Astrocyte (in vitro differentiated cells and primary cell): ENCODE results near the gene TUT7. TPM values are rescaled to one million over a fixed set of nuclear protein-coding genes. Genes with fewer than 3 reads are reported as not detected.

ENCODE experiments used
- DNase-seq: peaks from one replicate; pipeline ENCODE4 v3.0.0-alpha.2; 2010; ENCODE audit warnings: low read depth
- FAIRE-seq: peaks from 2 replicates; lab custom pipeline; 2011; peaks lifted over from hg19 to GRCh38; lab: Jason Lieb, UNC
- H2AFZ ChIP-seq: 2 replicates; pipeline ENCODE4 v1.6.0; 2012; ENCODE audit warnings: low read depth, low read length, inconsistent platforms
- H3K27ac ChIP-seq: 2 replicates; pipeline ENCODE4 v1.5.1; 2011; ENCODE audit warnings: low read depth, low read length, inconsistent platforms
- H3K27me3 ChIP-seq: 2 replicates; pipeline ENCODE4 v1.6.0; 2011; ENCODE audit warnings: low read length, inconsistent platforms; ENCODE audit not compliant: insufficient read depth
- H3K36me3 ChIP-seq: 2 replicates; pipeline ENCODE4 v1.5.1; 2011; ENCODE audit warnings: low read length, inconsistent platforms; ENCODE audit not compliant: insufficient read depth
- H3K4me1 ChIP-seq: 2 replicates; pipeline ENCODE4 v1.5.1; 2011; ENCODE audit warnings: low read length, inconsistent platforms; ENCODE audit not compliant: insufficient read depth
- H3K4me2 ChIP-seq: 2 replicates; pipeline ENCODE4 v1.6.0; 2012; ENCODE audit warnings: low read length, inconsistent platforms
- H3K4me3 ChIP-seq: 2 replicates; pipeline ENCODE4 v1.5.1; 2011; ENCODE audit warnings: low read depth, mild to moderate bottlenecking, low read length, inconsistent platforms; ENCODE audit not compliant: insufficient read depth
- H3K79me2 ChIP-seq: 2 replicates; pipeline ENCODE4 v1.6.0; 2012; ENCODE audit warnings: mild to moderate bottlenecking, low read length, inconsistent platforms; ENCODE audit not compliant: insufficient read depth
- H3K9ac ChIP-seq: 2 replicates; pipeline ENCODE4 v1.6.0; 2012; ENCODE audit warnings: mild to moderate bottlenecking, low read length, inconsistent platforms
- H3K9me3 ChIP-seq: 2 replicates; pipeline ENCODE4 v1.5.1; 2012; ENCODE audit warnings: low read depth, mild to moderate bottlenecking, low read length, inconsistent platforms; ENCODE audit not compliant: insufficient read depth
- H4K20me1 ChIP-seq: 2 replicates; pipeline ENCODE4 v1.6.0; 2012; ENCODE audit warnings: low read length, inconsistent platforms; ENCODE audit not compliant: insufficient read depth
- H3K27ac Mint-ChIP-seq: one replicate; pipeline ENCODE4 v1.8.0; 2021; ENCODE audit warnings: mild to moderate bottlenecking, mixed read lengths; ENCODE audit not compliant: unreplicated experiment
- H3K27me3 Mint-ChIP-seq: one replicate; pipeline ENCODE4 v1.8.0; 2021; ENCODE audit warnings: low read depth, mixed read lengths; ENCODE audit not compliant: unreplicated experiment
- H3K36me3 Mint-ChIP-seq: one replicate; pipeline ENCODE4 v1.8.0; 2021; ENCODE audit warnings: low read depth, mixed read lengths; ENCODE audit not compliant: unreplicated experiment
- H3K4me1 Mint-ChIP-seq: one replicate; pipeline ENCODE4 v1.8.0; 2021; ENCODE audit warnings: low read depth, mixed read lengths; ENCODE audit not compliant: unreplicated experiment
- H3K4me3 Mint-ChIP-seq: one replicate; pipeline ENCODE4 v1.8.0; 2021; ENCODE audit warnings: mild to moderate bottlenecking, moderate library complexity, mixed read lengths; ENCODE audit not compliant: unreplicated experiment
- H3K9me3 Mint-ChIP-seq: one replicate; pipeline ENCODE4 v1.8.0; 2021; ENCODE audit warnings: mild to moderate bottlenecking, mixed read lengths; ENCODE audit not compliant: unreplicated experiment
- EZH2 ChIP-seq: IDR thresholded peaks from 2 replicates; pipeline ENCODE4 v1.6.1; 2012; ENCODE audit warnings: mild to moderate bottlenecking, low read length, inconsistent platforms; ENCODE audit not compliant: insufficient read depth
- total RNA-seq: library from RNA; stranded (reverse); gene quantifications from 2 replicates; pipeline ENCODE4 v1.2.1, GENCODE V29; 2021
- TF ChIP-seq, protein P1 (sequence below): IDR thresholded peaks from 2 replicates; pipeline ENCODE4 v1.5.1; 2011; ENCODE audit warnings: low read depth, mild to moderate bottlenecking, inconsistent platforms, low read length, moderate library complexity; ENCODE audit not compliant: insufficient read depth

TUT7 gene
- total RNA-seq, 1 donor from 2014 or later = 24.8 TPM

DNA sequence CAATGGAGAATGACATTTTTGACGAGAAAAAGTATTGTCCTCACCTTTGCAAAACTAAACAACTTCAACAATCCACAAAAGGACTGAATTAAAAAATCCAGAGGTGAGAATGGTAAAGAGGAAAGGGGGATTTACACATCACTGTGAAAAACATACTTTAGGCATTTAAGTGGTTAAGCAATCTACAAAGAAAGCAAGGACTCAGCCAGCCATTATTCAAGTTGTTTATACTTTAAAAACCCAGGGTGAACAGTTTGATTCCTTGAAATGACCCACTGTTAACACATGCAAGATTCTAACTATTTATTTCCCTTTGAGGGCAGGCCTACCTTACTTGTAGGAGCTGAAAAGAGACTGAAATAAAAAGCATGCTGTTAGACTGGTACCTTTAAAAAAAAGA is 29.3 kb downstream of the TUT7 start:
- DNase-seq (peak; percentile 20), FAIRE-seq (no peak)

DNA sequence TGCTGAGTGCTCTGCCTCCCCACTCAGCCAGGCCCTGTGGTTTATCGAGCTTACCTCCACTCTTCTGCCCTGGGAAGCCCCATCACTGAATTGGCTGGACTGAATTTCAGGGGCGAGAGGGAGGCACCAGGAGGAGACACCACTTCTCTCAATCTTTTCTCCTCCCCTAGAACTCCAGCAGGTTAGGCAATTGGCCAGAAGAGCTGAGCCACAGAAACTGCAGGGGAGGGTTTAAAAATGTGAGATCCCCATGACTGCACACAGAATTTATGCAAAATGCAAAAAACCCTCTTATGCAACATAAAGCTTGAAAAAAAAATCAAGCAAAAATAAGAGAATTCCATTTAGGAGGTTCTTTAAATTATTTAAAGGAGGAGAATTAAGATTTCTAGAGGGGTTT is 29.9 kb downstream of the TUT7 start:
- H3K4me2 ChIP-seq = no peak overlapping the region
- H3K79me2 ChIP-seq = no peaks in the 10 kb centered on the region
- H3K27me3 ChIP-seq = no peaks in the 10 kb centered on the region
- no peak overlapping the region for H2AFZ ChIP-seq
- TF ChIP-seq, protein P1, sequence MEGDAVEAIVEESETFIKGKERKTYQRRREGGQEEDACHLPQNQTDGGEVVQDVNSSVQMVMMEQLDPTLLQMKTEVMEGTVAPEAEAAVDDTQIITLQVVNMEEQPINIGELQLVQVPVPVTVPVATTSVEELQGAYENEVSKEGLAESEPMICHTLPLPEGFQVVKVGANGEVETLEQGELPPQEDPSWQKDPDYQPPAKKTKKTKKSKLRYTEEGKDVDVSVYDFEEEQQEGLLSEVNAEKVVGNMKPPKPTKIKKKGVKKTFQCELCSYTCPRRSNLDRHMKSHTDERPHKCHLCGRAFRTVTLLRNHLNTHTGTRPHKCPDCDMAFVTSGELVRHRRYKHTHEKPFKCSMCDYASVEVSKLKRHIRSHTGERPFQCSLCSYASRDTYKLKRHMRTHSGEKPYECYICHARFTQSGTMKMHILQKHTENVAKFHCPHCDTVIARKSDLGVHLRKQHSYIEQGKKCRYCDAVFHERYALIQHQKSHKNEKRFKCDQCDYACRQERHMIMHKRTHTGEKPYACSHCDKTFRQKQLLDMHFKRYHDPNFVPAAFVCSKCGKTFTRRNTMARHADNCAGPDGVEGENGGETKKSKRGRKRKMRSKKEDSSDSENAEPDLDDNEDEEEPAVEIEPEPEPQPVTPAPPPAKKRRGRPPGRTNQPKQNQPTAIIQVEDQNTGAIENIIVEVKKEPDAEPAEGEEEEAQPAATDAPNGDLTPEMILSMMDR = no peak
- no peak for TF ChIP-seq EZH2
- no peaks in the 10 kb centered on the region for H3K9me3 Mint-ChIP-seq
- no peak overlapping the region for H3K4me3 ChIP-seq
- FAIRE-seq (no peak), DNase-seq (peak; percentile 50)
- no peaks in the 10 kb centered on the region for H3K9me3 ChIP-seq
- H3K27ac Mint-ChIP-seq = no peak overlapping the region
- H3K27me3 Mint-ChIP-seq = no peaks in the 10 kb centered on the region
- peaks cover 7% of the 10 kb centered on the region for H3K4me1 ChIP-seq
- H3K4me1 Mint-ChIP-seq = peaks cover 8% of the 10 kb centered on the region
- H3K9ac ChIP-seq = no peak overlapping the region
- H3K36me3 Mint-ChIP-seq = peaks cover 17% of the 10 kb centered on the region
- H4K20me1 ChIP-seq = peaks cover 3% of the 10 kb centered on the region
- H3K4me3 Mint-ChIP-seq = no peak overlapping the region
- peaks cover 54% of the 10 kb centered on the region for H3K36me3 ChIP-seq
- H3K27ac ChIP-seq = no peak overlapping the region

More for the DNA sequence above, 29.3 kb downstream of the TUT7 start:
- no peak overlapping the region for H3K9ac ChIP-seq
- H3K4me3 Mint-ChIP-seq = no peak overlapping the region
- no peak overlapping the region for H3K27ac ChIP-seq
- H3K36me3 ChIP-seq = peaks cover 54% of the 10 kb centered on the region
- no peaks in the 10 kb centered on the region for H3K27me3 ChIP-seq
- no peak overlapping the region for H2AFZ ChIP-seq
- H3K27ac Mint-ChIP-seq = no peak overlapping the region
- H3K9me3 Mint-ChIP-seq = no peaks in the 10 kb centered on the region
- peaks cover 11% of the 10 kb centered on the region for H3K4me1 Mint-ChIP-seq
- H4K20me1 ChIP-seq = peaks cover 3% of the 10 kb centered on the region
- TF ChIP-seq EZH2 = no peak
- TF ChIP-seq, protein P1 = no peak
- peaks cover 7% of the 10 kb centered on the region for H3K4me1 ChIP-seq
- no peaks in the 10 kb centered on the region for H3K9me3 ChIP-seq
- no peak overlapping the region for H3K4me3 ChIP-seq
- H3K79me2 ChIP-seq = no peaks in the 10 kb centered on the region
- H3K36me3 Mint-ChIP-seq = peaks cover 17% of the 10 kb centered on the region
- H3K4me2 ChIP-seq = no peak overlapping the region
- no peaks in the 10 kb centered on the region for H3K27me3 Mint-ChIP-seq

DNA sequence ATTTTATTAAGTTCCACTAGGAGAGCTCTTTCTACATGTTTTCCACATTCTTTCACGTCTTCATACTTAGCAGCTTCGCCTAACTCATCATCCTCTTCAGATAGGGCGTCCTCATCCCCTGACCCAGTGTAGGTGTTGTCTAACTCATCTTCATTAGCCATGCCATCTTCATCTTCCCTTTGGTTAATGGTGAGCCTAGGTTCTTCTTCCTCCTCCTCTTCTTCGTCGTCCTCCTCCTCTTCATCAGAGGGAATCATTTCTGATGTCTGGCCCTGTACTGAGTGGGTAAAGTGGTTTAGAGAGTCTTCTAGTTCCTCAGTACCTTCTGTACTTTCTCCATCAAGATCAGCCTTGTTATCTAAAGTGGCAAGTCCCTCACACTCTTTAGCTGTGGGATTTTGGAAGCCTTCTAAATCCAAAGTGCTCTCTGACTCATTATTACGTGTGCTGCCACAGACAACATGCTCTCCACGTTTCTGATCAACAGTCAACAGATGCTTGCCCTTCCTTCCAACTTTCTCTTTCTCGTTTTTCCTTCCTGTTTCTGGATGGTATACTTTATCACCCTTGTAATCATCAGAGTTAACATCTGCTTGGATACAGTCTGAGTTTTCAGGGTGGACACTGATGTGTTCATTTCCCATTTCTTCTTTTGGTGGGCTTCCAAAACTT is 31.1 kb downstream of the TUT7 start:
- Mint-ChIP-seq H3K27ac (no peak overlapping the region), H3K27me3 (no peaks in the 10 kb centered on the region), H3K4me1 (peaks cover 8% of the 10 kb centered on the region), H3K9me3 (no peaks in the 10 kb centered on the region), H3K36me3 (peaks cover 18% of the 10 kb centered on the region), H3K4me3 (no peak overlapping the region)
- no peaks in the 10 kb centered on the region for H3K27me3 ChIP-seq
- no peaks in the 10 kb centered on the region for H3K9me3 ChIP-seq
- FAIRE-seq = peak; percentile 71
- H4K20me1 ChIP-seq = peaks cover 3% of the 10 kb centered on the region
- H3K9ac ChIP-seq = no peak overlapping the region
- H3K36me3 ChIP-seq = peaks cover 63% of the 10 kb centered on the region
- H3K4me2 ChIP-seq = no peak overlapping the region
- H3K4me1 ChIP-seq = peaks cover 7% of the 10 kb centered on the region
- H2AFZ ChIP-seq = no peak overlapping the region
- no peaks in the 10 kb centered on the region for H3K79me2 ChIP-seq
- H3K4me3 ChIP-seq = no peak overlapping the region
- TF ChIP-seq, protein P1 = no peak
- no peak for TF ChIP-seq EZH2
- H3K27ac ChIP-seq = peak overlapping the region; percentile 14
- peak; percentile 81 for DNase-seq
